HL-60 (cell line): ENCODE data around the gene SLC9A3.

Source experiments
- DNase-seq, 2 experiments: peaks; one replicate each; pipeline ENCODE4 v3.0.0-alpha.2; 2010 to 2020; ENCODE audit warnings: low read depth in 1 of 2, low spot score in 1 of 2
- H3K27ac ChIP-seq: fragments of 250-450 bp; sonication (Bioruptor Pico); replicated peaks from 2 replicates; pipeline ENCODE4 v1.5.1; 2020; ENCODE audit warnings: mild to moderate bottlenecking, moderate library complexity
- H3K27me3 ChIP-seq: fragments of 250-450 bp; sonication (Bioruptor Pico); 2 replicates; pipeline ENCODE4 v1.5.1; 2021; ENCODE audit warnings: mild to moderate bottlenecking, moderate library complexity; ENCODE audit not compliant: insufficient read depth, poor library complexity, severe bottlenecking
- H3K4me3 ChIP-seq: replicated peaks from 2 replicates; pipeline ENCODE4 v1.5.1; 2011; ENCODE audit warnings: mild to moderate bottlenecking, control low read depth, low read length; ENCODE audit not compliant: insufficient read depth
- GABPA ChIP-seq: IDR thresholded peaks from 2 replicates; pipeline ENCODE4 v1.6.1; 2012; ENCODE audit warnings: low read depth
- POLR2AphosphoS5 ChIP-seq: IDR thresholded peaks from 2 replicates; pipeline ENCODE4 v1.6.1; 2012; ENCODE audit warnings: low read depth
- REST ChIP-seq: IDR thresholded peaks from 2 replicates; pipeline ENCODE4 v1.6.1; 2012; ENCODE audit warnings: low read depth; ENCODE audit not compliant: insufficient replicate concordance
- SPI1 ChIP-seq: IDR thresholded peaks from 2 replicates; pipeline ENCODE4 v1.6.1; 2012; ENCODE audit warnings: low read depth, mild to moderate bottlenecking, borderline replicate concordance
- TF ChIP-seq, protein P1 (sequence below): IDR thresholded peaks from one replicate; pipeline ENCODE4 v1.5.1; 2011; ENCODE audit warnings: low read length, control low read depth, inconsistent platforms; ENCODE audit not compliant: insufficient read depth

SLC9A3 gene

GRCh38 chr5:551406-551805 is 27.2 kb upstream of the SLC9A3 start:
- TF ChIP-seq, protein P1, sequence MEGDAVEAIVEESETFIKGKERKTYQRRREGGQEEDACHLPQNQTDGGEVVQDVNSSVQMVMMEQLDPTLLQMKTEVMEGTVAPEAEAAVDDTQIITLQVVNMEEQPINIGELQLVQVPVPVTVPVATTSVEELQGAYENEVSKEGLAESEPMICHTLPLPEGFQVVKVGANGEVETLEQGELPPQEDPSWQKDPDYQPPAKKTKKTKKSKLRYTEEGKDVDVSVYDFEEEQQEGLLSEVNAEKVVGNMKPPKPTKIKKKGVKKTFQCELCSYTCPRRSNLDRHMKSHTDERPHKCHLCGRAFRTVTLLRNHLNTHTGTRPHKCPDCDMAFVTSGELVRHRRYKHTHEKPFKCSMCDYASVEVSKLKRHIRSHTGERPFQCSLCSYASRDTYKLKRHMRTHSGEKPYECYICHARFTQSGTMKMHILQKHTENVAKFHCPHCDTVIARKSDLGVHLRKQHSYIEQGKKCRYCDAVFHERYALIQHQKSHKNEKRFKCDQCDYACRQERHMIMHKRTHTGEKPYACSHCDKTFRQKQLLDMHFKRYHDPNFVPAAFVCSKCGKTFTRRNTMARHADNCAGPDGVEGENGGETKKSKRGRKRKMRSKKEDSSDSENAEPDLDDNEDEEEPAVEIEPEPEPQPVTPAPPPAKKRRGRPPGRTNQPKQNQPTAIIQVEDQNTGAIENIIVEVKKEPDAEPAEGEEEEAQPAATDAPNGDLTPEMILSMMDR: no peak
- TF ChIP-seq SPI1 (no peak), POLR2AphosphoS5 (no peak), REST (no peak), GABPA (no peak)
- Histone ChIP-seq H3K27me3 (peaks cover 5% of the 10 kb centered on the region), H3K27ac (no peak overlapping the region), H3K4me3 (no peak overlapping the region)
- DNase-seq: no peak

DNA sequence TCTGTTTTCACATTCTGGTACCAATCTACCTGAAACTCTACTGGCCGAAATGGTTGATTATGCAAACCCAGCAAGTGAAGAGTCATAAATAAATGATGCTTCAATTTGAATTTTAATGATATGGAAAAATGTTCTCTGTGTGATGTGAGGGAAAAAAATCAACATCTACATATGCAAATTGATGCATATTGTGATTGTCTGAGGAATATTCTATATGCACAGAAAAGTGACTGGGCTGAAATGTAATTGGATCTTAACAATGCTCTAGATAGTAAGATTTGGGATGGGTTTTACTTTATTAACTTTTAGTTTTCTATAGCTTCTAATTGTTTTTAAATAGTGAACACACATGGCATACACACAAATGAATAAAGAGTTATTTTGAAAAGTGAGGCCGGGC is 25.0 kb upstream of the SLC9A3 start:
- Histone ChIP-seq H3K27ac (no peak overlapping the region), H3K27me3 (peaks cover 5% of the 10 kb centered on the region), H3K4me3 (no peak overlapping the region)
- DNase-seq: no peak
- TF ChIP-seq, protein P1: no peak
- TF ChIP-seq SPI1: no peak
- no peak for TF ChIP-seq POLR2AphosphoS5
- no peak for TF ChIP-seq REST
- TF ChIP-seq GABPA: no peak

DNA sequence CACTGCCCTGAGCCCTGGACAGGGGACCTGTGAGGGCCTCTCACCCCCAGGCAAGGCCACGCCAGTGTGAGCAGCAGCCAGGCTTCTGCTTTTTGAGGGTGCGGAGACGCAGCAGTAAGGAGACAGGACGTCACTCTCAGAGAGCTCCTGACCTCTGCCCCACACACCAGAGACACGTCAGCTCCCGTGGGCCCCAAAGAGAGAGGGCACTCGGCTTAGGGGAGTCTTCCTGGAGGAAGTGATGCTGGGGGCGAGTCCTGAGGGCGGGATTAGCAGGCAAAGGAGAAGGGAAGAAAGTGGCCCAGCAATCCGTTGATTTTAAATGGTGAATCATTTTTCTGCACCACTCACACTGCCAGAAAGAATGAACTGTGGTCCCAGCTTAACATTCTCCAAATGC is 24.0 kb upstream of the SLC9A3 start:
- no peak overlapping the region for H3K27ac ChIP-seq
- H3K4me3 ChIP-seq: no peak overlapping the region
- DNase-seq: peak; percentile 21 to 72
- no peak for TF ChIP-seq POLR2AphosphoS5
- TF ChIP-seq, protein P1: no peak
- TF ChIP-seq GABPA: no peak
- peak; percentile 62; the same call in 1 of the 2 replicates for TF ChIP-seq SPI1
- no peak for TF ChIP-seq REST
- H3K27me3 ChIP-seq: peaks cover 5% of the 10 kb centered on the region
